NCI-H510A treated with DMSO at 0.1 percent for 48 hours (cell line): ENCODE results near the gene CYP26B1.
A peak's percentile ranks its signal among the peaks of the same experiment; 100 is the strongest.

ENCODE experiments used
- DNase-seq: peaks from one replicate; lab custom pipeline; 2025; lab: John Stamatoyannopoulos, UW

CYP26B1 gene

GRCh38 chr2:72155151-72155550 lies 7.5 kb upstream of the CYP26B1 start:
- DNase-seq, result no peak

GRCh38 chr2:72154386-72154975 lies 6.8 kb upstream of the CYP26B1 start:
- no peak for DNase-seq

- no peak for DNase-seq
Measured at GRCh38 chr2:72153924-72154323, 6.3 kb upstream of the CYP26B1 start.

GRCh38 chr2:72153026-72153791 lies 5.5 kb upstream of the CYP26B1 start:
- no peak for DNase-seq

GRCh38 chr2:72150861-72151356 lies 3.2 kb upstream of the CYP26B1 start:
- no peak for DNase-seq

GRCh38 chr2:72150157-72150860 lies 2.6 kb upstream of the CYP26B1 start:
- DNase-seq, result peak; percentile 86

- no peak for DNase-seq
Measured at GRCh38 chr2:72149556-72150156, 2.0 kb upstream of the CYP26B1 start.

GRCh38 chr2:72148837-72149555 lies 1.3 kb upstream of the CYP26B1 start:
- peak; percentile 15 for DNase-seq

- DNase-seq, result no peak
Measured at GRCh38 chr2:72148003-72148836, 558 bp upstream of the CYP26B1 start.

GRCh38 chr2:72146347-72147302 lies 1.0 kb downstream of the CYP26B1 start:
- no peak for DNase-seq

- DNase-seq, result no peak
Measured at GRCh38 chr2:72145658-72146329, 1.9 kb downstream of the CYP26B1 start.

- peak; percentile 72 for DNase-seq
Measured at GRCh38 chr2:72145289-72145657, 2.4 kb downstream of the CYP26B1 start.

GRCh38 chr2:72144632-72145288 lies 2.9 kb downstream of the CYP26B1 start:
- DNase-seq, result peak; percentile 73

GRCh38 chr2:72144274-72144631 lies 3.4 kb downstream of the CYP26B1 start:
- no peak for DNase-seq

GRCh38 chr2:72143441-72144273 lies 4.0 kb downstream of the CYP26B1 start:
- no peak for DNase-seq

GRCh38 chr2:72142570-72143440 lies 4.9 kb downstream of the CYP26B1 start:
- no peak for DNase-seq
